Right lobe of liver (tissue), 4 donors: ENCODE data around the gene FRZB.

Experiments used
- CTCF ChIP-seq, 4 donors: fragments of 200-600 bp in 3 of 4; fragments of 450-650 bp in 1 of 4; IDR thresholded peaks; one replicate each; pipeline versions ENCODE4 v1.5.1 to v1.8.0; 2016 to 2022; ENCODE audit warnings: antibody characterized with exemption in 4 of 4, mild to moderate bottlenecking in 2 of 4
- POLR2A ChIP-seq: fragments of 450-650 bp; IDR thresholded peaks from one replicate; pipeline ENCODE4 v1.6.1; 2017; ENCODE audit warnings: antibody characterized with exemption, mild to moderate bottlenecking
- donor health status: DM: no; HTN: no; CAD: no.
- donor health status: DM: no; HTN: no; CAD: no.
- donor health status: DM: no; HTN: yes; CAD: no.

DNA sequence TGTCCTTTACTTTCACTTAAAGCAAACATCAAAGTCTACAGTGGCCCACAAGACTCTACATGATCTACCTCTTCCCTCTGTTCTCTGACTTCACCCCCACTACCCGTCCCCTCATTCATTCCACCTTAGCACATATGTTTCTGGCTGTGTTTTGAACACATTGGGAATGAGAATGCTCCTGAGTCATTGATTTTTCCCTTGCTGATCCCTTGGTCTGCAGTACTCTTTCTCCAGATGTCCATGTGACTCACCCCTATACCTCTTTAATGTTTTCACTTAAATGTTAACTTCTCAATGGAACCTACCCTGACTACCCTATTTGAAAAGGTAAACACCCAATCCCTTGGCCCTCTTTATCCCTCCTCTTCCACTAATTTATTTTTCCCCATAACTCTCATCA, 30.7 kb upstream of the FRZB start:
- TF ChIP-seq CTCF (IDR thresholded peaks at IDR 0.05) = no peak
- TF ChIP-seq POLR2A = no peak
